ENCODE data around the gene FDPS. TPM values are rescaled to one million over a fixed set of nuclear protein-coding genes. Genes with fewer than 3 reads are reported as not detected.

FDPS gene
- total and polyA plus RNA-seq, 4 donors: 176 to 370 (median 249) TPM

- H3K9ac ChIP-seq (ENCODE audit: low read depth in 1 of 2, low read length in 2 of 2): peak overlapping the region; percentile 18 to 61
These were observed 16.3 kb downstream of the FDPS start for GRCh38 chr1:155324717-155325602.

GRCh38 chr1:155325603-155325893, 16.9 kb downstream of the FDPS start:
- peaks cover 2 to 35% (median 22%) of the 10 kb centered on the region in 4 donors for H3K4me1 ChIP-seq (ENCODE audit: control insufficient read depth in 4 of 4, insufficient read depth in 4 of 4, low read length in 3 of 4)
- TF ChIP-seq FOXA1 (IDR thresholded peaks at IDR 0.05): no peak
- TF ChIP-seq REST (IDR thresholded peaks at IDR 0.05): no peak
- no peak for TF ChIP-seq ATF3 (IDR thresholded peaks at IDR 0.05)
- H3K36me3 ChIP-seq (ENCODE audit: control insufficient read depth in 4 of 4, insufficient read depth in 3 of 4, low read depth in 1 of 4, low read length in 3 of 4): peaks cover 3 to 13% (median 5%) of the 10 kb centered on the region in 4 donors
- no peak overlapping the region for H3K9ac ChIP-seq (ENCODE audit: low read depth in 1 of 2, low read length in 2 of 2)
- no peak for DNase-seq (ENCODE audit: low spot score)
- H3K27ac ChIP-seq (ENCODE audit: low read depth in 1 of 2, low read length in 2 of 2): no peak overlapping the region
- WGBS: 78% methylated on average over 6 of the region's 6 CpGs
- H3K9me3 ChIP-seq (ENCODE audit: control insufficient read depth in 4 of 4, low read length in 3 of 4): no peaks in the 10 kb centered on the region
- H3K27me3 ChIP-seq (ENCODE audit: control insufficient read depth in 4 of 4, insufficient read depth in 4 of 4, low read length in 3 of 4): no peaks in the 10 kb centered on the region
- H3K4me3 ChIP-seq (ENCODE audit: low read depth in 1 of 3, low read length in 3 of 3): no peak overlapping the region

More at GRCh38 chr1:155324717-155325602, 16.3 kb downstream of the FDPS start:
- H3K4me3 ChIP-seq (ENCODE audit: low read depth in 1 of 3, low read length in 3 of 3): peak overlapping the region; percentile 74 to 81 (median 78)
- DNase-seq (ENCODE audit: low spot score): peak; percentile 58
- peaks cover 0 to 7% (median under 1%) of the 10 kb centered on the region in 4 donors for H3K36me3 ChIP-seq (ENCODE audit: control insufficient read depth in 4 of 4, insufficient read depth in 3 of 4, low read depth in 1 of 4, low read length in 3 of 4)
- H3K27ac ChIP-seq (ENCODE audit: low read depth in 1 of 2, low read length in 2 of 2): peak overlapping the region; percentile 90 to 93
- TF ChIP-seq RXRA (IDR thresholded peaks at IDR 0.05): no peak
- peak in 1 of 2 donors; percentile 44 for TF ChIP-seq RAD21 (IDR thresholded peaks at IDR 0.05)
- H3K27me3 ChIP-seq (ENCODE audit: control insufficient read depth in 4 of 4, insufficient read depth in 4 of 4, low read length in 3 of 4): no peaks in the 10 kb centered on the region
- peaks cover 2 to 35% (median 22%) of the 10 kb centered on the region in 4 donors for H3K4me1 ChIP-seq (ENCODE audit: control insufficient read depth in 4 of 4, insufficient read depth in 4 of 4, low read length in 3 of 4)
- WGBS: 20% methylated on average over 59 of the region's 59 CpGs
- no peaks in the 10 kb centered on the region for H3K9me3 ChIP-seq (ENCODE audit: control insufficient read depth in 4 of 4, low read length in 3 of 4)

GRCh38 chr1:155326020-155326526, 17.4 kb downstream of the FDPS start:
- H3K4me3 ChIP-seq (ENCODE audit: low read depth in 1 of 3, low read length in 3 of 3): no peak overlapping the region
- H3K36me3 ChIP-seq (ENCODE audit: control insufficient read depth in 4 of 4, insufficient read depth in 3 of 4, low read depth in 1 of 4, low read length in 3 of 4): peaks cover 5 to 18% (median 9%) of the 10 kb centered on the region in 4 donors
- DNase-seq (ENCODE audit: low spot score): no peak
- TF ChIP-seq RAD21 (IDR thresholded peaks at IDR 0.05): no peak
- no peaks in the 10 kb centered on the region for H3K27me3 ChIP-seq (ENCODE audit: control insufficient read depth in 4 of 4, insufficient read depth in 4 of 4, low read length in 3 of 4)
- no peaks in the 10 kb centered on the region for H3K9me3 ChIP-seq (ENCODE audit: control insufficient read depth in 4 of 4, low read length in 3 of 4)
- H3K27ac ChIP-seq (ENCODE audit: low read depth in 1 of 2, low read length in 2 of 2): no peak overlapping the region
- H3K9ac ChIP-seq (ENCODE audit: low read depth in 1 of 2, low read length in 2 of 2): no peak overlapping the region
- H3K4me1 ChIP-seq (ENCODE audit: control insufficient read depth in 4 of 4, insufficient read depth in 4 of 4, low read length in 3 of 4): peaks cover 2 to 30% (median 22%) of the 10 kb centered on the region in 4 donors
- 87% methylated on average over 6 of the region's 6 CpGs for WGBS

- H3K27ac ChIP-seq (ENCODE audit: low read depth in 1 of 2, low read length in 2 of 2): no peak overlapping the region
- WGBS: 96% methylated on average over 7 of the region's 7 CpGs
- no peaks in the 10 kb centered on the region for H3K9me3 ChIP-seq (ENCODE audit: control insufficient read depth in 4 of 4, low read length in 3 of 4)
- no peak overlapping the region for H3K4me3 ChIP-seq (ENCODE audit: low read depth in 1 of 3, low read length in 3 of 3)
- H3K27me3 ChIP-seq (ENCODE audit: control insufficient read depth in 4 of 4, insufficient read depth in 4 of 4, low read length in 3 of 4): no peaks in the 10 kb centered on the region
- DNase-seq (ENCODE audit: low spot score): no peak
- TF ChIP-seq RAD21 (IDR thresholded peaks at IDR 0.05) (no peak), FOXA1 (IDR thresholded peaks at IDR 0.05) (no peak), JUND (IDR thresholded peaks at IDR 0.05) (no peak), SP1 (IDR thresholded peaks at IDR 0.05) (no peak), HNF4G (IDR thresholded peaks at IDR 0.05) (no peak), ZBTB33 (IDR thresholded peaks at IDR 0.05) (no peak)
- H3K36me3 ChIP-seq (ENCODE audit: control insufficient read depth in 4 of 4, insufficient read depth in 3 of 4, low read depth in 1 of 4, low read length in 3 of 4): peaks cover 5 to 22% (median 12%) of the 10 kb centered on the region in 4 donors
- H3K4me1 ChIP-seq (ENCODE audit: control insufficient read depth in 4 of 4, insufficient read depth in 4 of 4, low read length in 3 of 4): peaks cover 2 to 29% (median 21%) of the 10 kb centered on the region in 4 donors
- no peak overlapping the region for H3K9ac ChIP-seq (ENCODE audit: low read depth in 1 of 2, low read length in 2 of 2)
These were observed 18.0 kb downstream of the FDPS start for GRCh38 chr1:155326631-155327037.
